Endodermal cell (in vitro differentiated cells): Measurements from ENCODE around the gene FAAP20. TPM values are rescaled to one million over a fixed set of nuclear protein-coding genes. Genes with fewer than 3 reads are reported as not detected.

Experiments used
- DNase-seq: peaks from one replicate; pipeline ENCODE4 v3.0.0-alpha.2; 2017
- H3K27ac ChIP-seq: 2 replicates; pipeline ENCODE4 v1.5.1; 2013; ENCODE audit warnings: mild to moderate bottlenecking, low read depth, low read length, moderate library complexity
- H3K27me3 ChIP-seq: 2 replicates; pipeline ENCODE4 v1.6.1; 2013; ENCODE audit warnings: mild to moderate bottlenecking, low read length, moderate library complexity; ENCODE audit not compliant: insufficient read depth, control insufficient read depth, poor library complexity, severe bottlenecking
- H3K36me3 ChIP-seq: 2 replicates; pipeline ENCODE4 v1.7.0; 2013; ENCODE audit warnings: mild to moderate bottlenecking, low read length, moderate library complexity; ENCODE audit not compliant: control insufficient read depth, insufficient read depth
- H3K4me1 ChIP-seq: one replicate; pipeline ENCODE4 v1.7.0; 2013; ENCODE audit warnings: low read length; ENCODE audit not compliant: control insufficient read depth, insufficient read depth
- H3K4me3 ChIP-seq: 2 replicates; pipeline ENCODE4 v1.5.1; 2013; ENCODE audit warnings: mild to moderate bottlenecking, low read length, moderate library complexity
- H3K9ac ChIP-seq: 2 replicates; pipeline ENCODE4 v1.6.1; 2013; ENCODE audit warnings: mild to moderate bottlenecking, low read length, moderate library complexity; ENCODE audit not compliant: poor library complexity, severe bottlenecking; ENCODE audit errors: extremely low read depth
- H3K9me3 ChIP-seq: 2 replicates; pipeline ENCODE4 v1.6.1; 2013; ENCODE audit warnings: mild to moderate bottlenecking, low read length, moderate library complexity; ENCODE audit not compliant: control insufficient read depth
- H3K27ac Mint-ChIP-seq: 2 replicates; pipeline ENCODE4 v1.8.0; 2020; ENCODE audit warnings: mixed read lengths
- H3K27me3 Mint-ChIP-seq: 2 replicates; pipeline ENCODE4 v1.8.0; 2021; ENCODE audit warnings: mild to moderate bottlenecking, mixed read lengths; ENCODE audit not compliant: insufficient read depth
- H3K36me3 Mint-ChIP-seq: 2 replicates; pipeline ENCODE4 v1.8.0; 2020; ENCODE audit warnings: low read depth, mixed read lengths
- H3K4me1 Mint-ChIP-seq: 2 replicates; pipeline ENCODE4 v1.8.0; 2020; ENCODE audit warnings: mixed read lengths
- H3K4me3 Mint-ChIP-seq: 2 replicates; pipeline ENCODE4 v1.8.0; 2020; ENCODE audit warnings: mild to moderate bottlenecking, moderate library complexity, mixed read lengths
- H3K9me3 Mint-ChIP-seq: 2 replicates; pipeline ENCODE4 v1.8.0; 2020; ENCODE audit warnings: mild to moderate bottlenecking, mixed read lengths
- CTCF ChIP-seq: fragments of 200-600 bp; sonication (generic); conservative IDR thresholded peaks from 2 replicates; pipeline ENCODE4 v1.5.0; 2021; ENCODE audit warnings: antibody characterized with exemption, mild to moderate bottlenecking
- WGBS, 2 experiments: methylation state at CpG; one replicate each; pipeline versions ENCODE4 v1.1.5 to v1.1.7; 2013; ENCODE audit warnings: missing lambda C conversion rate in 2 of 2, mixed read lengths in 1 of 2; ENCODE audit not compliant: insufficient coverage in 1 of 2, insufficient read length in 1 of 2; 5-methylcytosine and 5-hydroxymethylcytosine counted together
- total RNA-seq, 2 donors: library from RNA; stranded (reverse); fragmentation: NEBNext Ultra II Directional in 1 of 2; extraction: Animal tissue kit (Norgen Biotek cat#: 25700) in 1 of 2; gene quantifications; 2 replicates in 1 of 2; 3 replicates in 1 of 2; pipeline ENCODE4 v1.2.1, GENCODE V29; 2021

FAAP20 gene
- total RNA-seq, 2 donors from 2014 or later = 126 to 154 TPM

- H3K4me3 ChIP-seq = no peak overlapping the region
- WGBS, 2 experiments = 93 to 97% methylated on average over 7 of the region's 7 CpGs
- no peaks in the 10 kb centered on the region for H3K36me3 ChIP-seq
- peaks cover 10% of the 10 kb centered on the region for H3K4me1 ChIP-seq
- DNase-seq = no peak
- no peaks in the 10 kb centered on the region for H3K27me3 ChIP-seq
- Mint-ChIP-seq H3K9me3 (no peaks in the 10 kb centered on the region), H3K36me3 (no peaks in the 10 kb centered on the region), H3K27me3 (peaks cover 2% of the 10 kb centered on the region), H3K27ac (no peak overlapping the region), H3K4me3 (no peak overlapping the region), H3K4me1 (peaks cover 6% of the 10 kb centered on the region)
- H3K9me3 ChIP-seq = no peaks in the 10 kb centered on the region
- no peak overlapping the region for H3K9ac ChIP-seq
- no peak overlapping the region for H3K27ac ChIP-seq
- TF ChIP-seq CTCF = no peak
These were observed 22.1 kb upstream of the FAAP20 start for GRCh38 chr1:2216767-2217058.

- no peaks in the 10 kb centered on the region for H3K36me3 ChIP-seq
- H3K27me3 Mint-ChIP-seq = no peaks in the 10 kb centered on the region
- H3K4me3 ChIP-seq = no peak overlapping the region
- no peaks in the 10 kb centered on the region for H3K36me3 Mint-ChIP-seq
- DNase-seq = no peak
- H3K9ac ChIP-seq = no peak overlapping the region
- H3K9me3 ChIP-seq = no peaks in the 10 kb centered on the region
- H3K4me1 Mint-ChIP-seq = peaks cover 6% of the 10 kb centered on the region
- no peaks in the 10 kb centered on the region for H3K9me3 Mint-ChIP-seq
- H3K4me1 ChIP-seq = peaks cover 10% of the 10 kb centered on the region
- no peak overlapping the region for H3K27ac Mint-ChIP-seq
- TF ChIP-seq CTCF = no peak
- WGBS, 2 experiments = 94 to 95% methylated on average over 14 to 25 of the region's 25 CpGs
- H3K27me3 ChIP-seq = no peaks in the 10 kb centered on the region
- H3K27ac ChIP-seq = no peak overlapping the region
- H3K4me3 Mint-ChIP-seq = no peak overlapping the region
These were observed 21.6 kb upstream of the FAAP20 start for GRCh38 chr1:2215909-2216766.

- no peaks in the 10 kb centered on the region for H3K36me3 Mint-ChIP-seq
- H3K27ac Mint-ChIP-seq = no peak overlapping the region
These were observed 20.8 kb upstream of the FAAP20 start for GRCh38 chr1:2215329-2215728.

More at GRCh38 chr1:2215329-2215728, 20.8 kb upstream of the FAAP20 start:
- no peak overlapping the region for H3K27ac ChIP-seq
- no peak for DNase-seq
- no peaks in the 10 kb centered on the region for H3K27me3 ChIP-seq
- no peak for TF ChIP-seq CTCF
- peaks cover 6% of the 10 kb centered on the region for H3K4me1 Mint-ChIP-seq
- H3K4me3 Mint-ChIP-seq = no peak overlapping the region
- no peaks in the 10 kb centered on the region for H3K36me3 ChIP-seq
- H3K27me3 Mint-ChIP-seq = no peaks in the 10 kb centered on the region
- no peaks in the 10 kb centered on the region for H3K9me3 ChIP-seq
- H3K9ac ChIP-seq = no peak overlapping the region
- no peaks in the 10 kb centered on the region for H3K9me3 Mint-ChIP-seq
- H3K4me1 ChIP-seq = peaks cover 10% of the 10 kb centered on the region
- 92 to 96% methylated on average over 4 to 14 of the region's 14 CpGs for WGBS, 2 experiments
- no peak overlapping the region for H3K4me3 ChIP-seq
